Measurements from ENCODE around the gene L2HGDH.

Gene L2HGDH

GRCh38 chr14:50345846-50346422 lies 33.9 kb upstream of the L2HGDH start:
- Histone ChIP-seq H3K9me2 (ENCODE audit: low read depth, low read length) (no peaks in the 10 kb centered on the region), H3K4me1 (ENCODE audit: insufficient read depth, low read length, severe bottlenecking) (peaks cover 12% of the 10 kb centered on the region), H3F3A (ENCODE audit: insufficient read depth, low read length) (no peaks in the 10 kb centered on the region), H3K9ac (ENCODE audit: low read length) (no peak overlapping the region), H2AFZ (ENCODE audit: low read length) (no peak overlapping the region), H4K20me1 (ENCODE audit: insufficient read depth, low read length) (no peaks in the 10 kb centered on the region), H3K27ac (ENCODE audit: low read depth, low read length, poor library complexity, severe bottlenecking) (no peak overlapping the region), H3K27me3 (ENCODE audit: insufficient read depth, low read length) (no peaks in the 10 kb centered on the region), H3K4me2 (ENCODE audit: low read length) (no peak overlapping the region), H3K79me2 (ENCODE audit: insufficient read depth, low read length) (no peaks in the 10 kb centered on the region), H3K36me3 (ENCODE audit: insufficient read depth, low read length) (no peaks in the 10 kb centered on the region), H3K9me3 (ENCODE audit: low read length) (no peaks in the 10 kb centered on the region), H3K4me3 (ENCODE audit: low read depth, low read length, poor library complexity, severe bottlenecking) (no peak overlapping the region)
- TF ChIP-seq EZH2 (IDR thresholded peaks at IDR 0.05; ENCODE audit: borderline replicate concordance, low read length): no peak
- TF ChIP-seq, protein P1, sequence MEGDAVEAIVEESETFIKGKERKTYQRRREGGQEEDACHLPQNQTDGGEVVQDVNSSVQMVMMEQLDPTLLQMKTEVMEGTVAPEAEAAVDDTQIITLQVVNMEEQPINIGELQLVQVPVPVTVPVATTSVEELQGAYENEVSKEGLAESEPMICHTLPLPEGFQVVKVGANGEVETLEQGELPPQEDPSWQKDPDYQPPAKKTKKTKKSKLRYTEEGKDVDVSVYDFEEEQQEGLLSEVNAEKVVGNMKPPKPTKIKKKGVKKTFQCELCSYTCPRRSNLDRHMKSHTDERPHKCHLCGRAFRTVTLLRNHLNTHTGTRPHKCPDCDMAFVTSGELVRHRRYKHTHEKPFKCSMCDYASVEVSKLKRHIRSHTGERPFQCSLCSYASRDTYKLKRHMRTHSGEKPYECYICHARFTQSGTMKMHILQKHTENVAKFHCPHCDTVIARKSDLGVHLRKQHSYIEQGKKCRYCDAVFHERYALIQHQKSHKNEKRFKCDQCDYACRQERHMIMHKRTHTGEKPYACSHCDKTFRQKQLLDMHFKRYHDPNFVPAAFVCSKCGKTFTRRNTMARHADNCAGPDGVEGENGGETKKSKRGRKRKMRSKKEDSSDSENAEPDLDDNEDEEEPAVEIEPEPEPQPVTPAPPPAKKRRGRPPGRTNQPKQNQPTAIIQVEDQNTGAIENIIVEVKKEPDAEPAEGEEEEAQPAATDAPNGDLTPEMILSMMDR (IDR thresholded peaks at IDR 0.05; ENCODE audit: low read length): no peak

DNA sequence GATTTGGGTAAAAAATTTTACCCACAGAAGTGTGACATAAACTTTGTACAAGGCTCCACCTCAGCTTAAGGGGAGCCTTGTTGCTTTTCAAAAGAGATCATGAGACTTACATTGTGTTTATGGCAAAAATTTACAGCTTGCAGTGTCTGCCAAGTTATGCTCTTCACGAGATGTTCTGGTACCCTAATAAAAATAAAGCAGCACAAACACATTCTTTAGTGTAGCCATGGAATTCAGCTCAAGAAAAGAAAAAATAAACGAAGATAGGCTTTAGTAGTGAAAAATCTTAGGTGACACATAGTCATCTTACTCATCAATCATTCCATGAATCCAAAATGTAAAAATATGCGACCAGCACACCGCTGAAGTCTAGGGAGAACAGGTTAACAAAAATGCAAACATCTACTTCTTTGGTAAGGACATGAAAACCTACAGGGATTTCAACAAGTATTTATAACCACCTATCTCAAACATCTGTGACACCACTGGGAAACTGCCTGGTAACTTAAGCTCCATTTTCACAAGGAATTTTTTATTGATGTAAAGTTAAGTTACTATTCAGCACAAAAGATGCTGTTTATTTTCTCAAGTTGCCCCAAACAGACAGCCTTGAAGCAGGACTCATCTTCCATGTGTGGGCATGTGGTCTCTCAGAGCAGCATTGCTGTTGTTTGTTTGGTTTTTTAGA lies 33.0 kb upstream of the L2HGDH start:
- Histone ChIP-seq H3F3A (ENCODE audit: insufficient read depth, low read length) (no peaks in the 10 kb centered on the region), H3K36me3 (ENCODE audit: insufficient read depth, low read length) (no peaks in the 10 kb centered on the region), H2AFZ (ENCODE audit: low read length) (no peak overlapping the region), H3K9me3 (ENCODE audit: low read length) (no peaks in the 10 kb centered on the region), H3K4me3 (ENCODE audit: low read depth, low read length, poor library complexity, severe bottlenecking) (no peak overlapping the region), H3K4me1 (ENCODE audit: insufficient read depth, low read length, severe bottlenecking) (peaks cover 12% of the 10 kb centered on the region), H3K9ac (ENCODE audit: low read length) (no peak overlapping the region), H3K79me2 (ENCODE audit: insufficient read depth, low read length) (no peaks in the 10 kb centered on the region), H4K20me1 (ENCODE audit: insufficient read depth, low read length) (no peaks in the 10 kb centered on the region), H3K27me3 (ENCODE audit: insufficient read depth, low read length) (no peaks in the 10 kb centered on the region), H3K9me2 (ENCODE audit: low read depth, low read length) (no peaks in the 10 kb centered on the region), H3K27ac (ENCODE audit: low read depth, low read length, poor library complexity, severe bottlenecking) (no peak overlapping the region), H3K4me2 (ENCODE audit: low read length) (no peak overlapping the region)
- TF ChIP-seq EZH2 (IDR thresholded peaks at IDR 0.05; ENCODE audit: borderline replicate concordance, low read length): no peak
- TF ChIP-seq, protein P1 (IDR thresholded peaks at IDR 0.05; ENCODE audit: low read length): no peak

GRCh38 chr14:50344116-50344775 lies 32.2 kb upstream of the L2HGDH start:
- no peaks in the 10 kb centered on the region for H3K27me3 ChIP-seq (ENCODE audit: insufficient read depth, low read length)
- H3K4me2 ChIP-seq (ENCODE audit: low read length): no peak overlapping the region
- no peaks in the 10 kb centered on the region for H3K9me2 ChIP-seq (ENCODE audit: low read depth, low read length)
- H3K79me2 ChIP-seq (ENCODE audit: insufficient read depth, low read length): no peaks in the 10 kb centered on the region
- no peaks in the 10 kb centered on the region for H3F3A ChIP-seq (ENCODE audit: insufficient read depth, low read length)
- no peak overlapping the region for H3K27ac ChIP-seq (ENCODE audit: low read depth, low read length, poor library complexity, severe bottlenecking)
- no peak overlapping the region for H3K4me3 ChIP-seq (ENCODE audit: low read depth, low read length, poor library complexity, severe bottlenecking)
- TF ChIP-seq, protein P1 (IDR thresholded peaks at IDR 0.05; ENCODE audit: low read length): no peak
- TF ChIP-seq EZH2 (IDR thresholded peaks at IDR 0.05; ENCODE audit: borderline replicate concordance, low read length): no peak
- H3K9me3 ChIP-seq (ENCODE audit: low read length): no peaks in the 10 kb centered on the region
- no peak overlapping the region for H3K9ac ChIP-seq (ENCODE audit: low read length)
- no peak overlapping the region for H2AFZ ChIP-seq (ENCODE audit: low read length)
- H3K4me1 ChIP-seq (ENCODE audit: insufficient read depth, low read length, severe bottlenecking): peaks cover 12% of the 10 kb centered on the region
- H3K36me3 ChIP-seq (ENCODE audit: insufficient read depth, low read length): no peaks in the 10 kb centered on the region
- no peaks in the 10 kb centered on the region for H4K20me1 ChIP-seq (ENCODE audit: insufficient read depth, low read length)

Data from OCI-LY1 (cell line).